ENCODE results near the gene SLCO4A1.

The SLCO4A1 gene

DNA sequence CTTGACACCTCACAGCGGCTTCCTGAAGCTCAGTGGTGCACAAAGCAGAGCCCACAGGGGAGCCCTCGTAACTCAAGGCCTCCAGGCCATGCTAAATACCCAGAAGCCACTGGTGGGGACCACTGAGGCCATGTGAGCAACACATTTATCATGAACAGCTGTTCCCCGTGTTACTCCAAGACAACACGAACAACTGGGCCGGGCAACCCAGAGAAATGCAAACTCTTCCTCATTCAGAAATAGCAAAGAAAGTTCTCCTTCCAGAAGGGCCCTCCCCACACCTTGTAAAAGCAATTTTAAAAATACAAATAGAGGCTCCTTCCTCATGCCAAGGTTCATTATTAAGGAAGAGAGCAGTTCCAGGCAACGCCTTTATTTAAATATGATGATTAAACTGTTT lies 36.3 kb upstream of the SLCO4A1 start:
- no peak for DNase-seq

DNA sequence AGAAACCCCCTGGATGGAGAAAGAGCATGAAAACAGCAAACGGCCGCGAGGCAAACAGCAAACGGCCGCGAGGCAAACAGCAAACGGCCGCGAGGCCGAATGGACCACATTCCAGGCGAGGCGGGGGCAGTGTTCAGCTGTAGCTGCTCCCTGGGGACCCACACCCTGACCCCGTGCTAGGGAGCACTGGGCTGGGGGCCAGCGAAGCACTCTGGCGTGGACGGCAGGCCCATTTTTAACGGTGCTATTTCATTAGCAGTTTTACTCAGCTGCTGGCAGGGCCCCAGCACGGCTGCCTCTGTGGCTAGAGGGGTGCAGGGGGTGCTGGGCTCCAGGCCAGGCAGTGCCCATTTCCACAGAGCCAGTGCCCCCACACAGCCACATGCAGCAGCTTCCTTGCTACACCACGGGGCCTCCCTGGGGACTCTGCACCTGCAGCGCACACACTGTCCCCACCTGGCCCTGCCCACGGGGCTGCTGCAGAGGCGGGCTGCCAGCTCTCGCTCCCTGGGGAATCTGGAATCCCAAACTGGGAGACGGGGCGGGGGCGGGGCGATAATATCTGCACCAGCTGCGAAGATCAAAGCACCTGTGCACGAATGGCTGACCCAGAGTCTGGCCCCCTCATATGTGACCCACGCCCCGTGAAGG lies 35.6 kb upstream of the SLCO4A1 start:
- DNase-seq = peak in 1 of 56 donors; percentile 21

DNA sequence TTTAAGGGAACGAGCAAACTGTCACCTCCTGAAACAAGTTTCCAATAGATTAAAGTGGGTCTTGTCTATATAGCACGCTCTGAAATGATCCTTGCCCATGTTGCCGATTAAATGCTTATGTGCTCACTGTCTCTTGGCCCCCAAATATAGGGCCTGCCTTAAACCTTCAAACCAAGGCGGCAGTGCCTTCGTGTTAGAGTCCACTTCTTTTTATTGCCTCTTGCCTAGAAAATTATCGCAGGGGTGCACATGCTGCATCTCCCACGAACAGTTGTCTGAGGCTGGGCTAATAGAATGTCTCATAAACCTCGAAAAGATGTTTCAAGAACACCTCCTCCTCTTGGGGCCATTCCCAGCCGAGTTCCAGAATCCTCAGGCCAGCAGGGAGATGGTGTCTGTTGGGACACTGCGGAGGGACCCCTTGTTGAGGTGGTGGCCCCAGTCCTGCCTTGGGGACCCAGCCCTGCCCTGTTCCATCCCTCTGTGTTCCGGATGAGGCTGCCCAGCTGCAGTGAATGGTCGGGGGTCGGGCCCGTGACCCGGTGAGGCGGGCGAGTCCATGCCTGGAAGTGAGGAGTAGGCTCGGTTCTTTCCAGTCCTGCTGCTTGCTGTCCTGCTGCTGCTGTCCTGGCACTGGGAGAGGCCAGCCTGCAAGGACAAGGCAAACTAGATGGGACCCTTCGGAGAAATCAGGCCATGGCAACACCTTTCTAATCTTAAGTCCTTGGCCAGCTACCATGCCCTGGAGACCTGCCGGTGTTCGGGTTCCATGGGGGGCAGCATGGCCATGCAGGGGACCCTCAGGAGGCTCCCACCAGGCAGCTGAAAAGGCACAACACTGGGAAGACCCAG lies 34.7 kb upstream of the SLCO4A1 start:
- no peak for DNase-seq

GRCh38 chr20:62608218-62608565 lies 34.1 kb upstream of the SLCO4A1 start:
- no peak for DNase-seq

- no peak for DNase-seq
Measured at GRCh38 chr20:62609279-62609720, 33.0 kb upstream of the SLCO4A1 start.

- DNase-seq = no peak
Measured at GRCh38 chr20:62609811-62610757, 32.2 kb upstream of the SLCO4A1 start.

DNA sequence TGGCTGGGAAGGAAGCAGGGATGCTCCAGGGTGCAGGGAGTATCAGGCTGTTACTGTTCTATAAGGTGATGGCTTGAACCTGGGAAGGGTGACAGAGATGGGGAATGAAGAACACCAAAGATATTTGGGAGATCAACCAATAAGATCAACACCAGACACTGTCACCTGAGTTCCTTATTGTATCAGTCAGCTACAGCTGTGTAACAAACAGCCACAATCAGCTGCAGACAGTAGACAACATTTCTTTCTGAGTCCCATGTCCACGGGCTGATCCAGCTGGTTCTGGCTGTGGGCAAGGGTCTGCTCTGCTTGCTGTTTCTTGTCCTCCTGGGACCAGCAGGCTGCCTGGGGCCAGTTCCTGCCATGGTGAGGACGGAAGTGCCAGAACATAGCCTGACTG lies 31.3 kb upstream of the SLCO4A1 start:
- DNase-seq = no peak

- no peak for DNase-seq
Measured at GRCh38 chr20:62611819-62612218, 30.5 kb upstream of the SLCO4A1 start.

DNA sequence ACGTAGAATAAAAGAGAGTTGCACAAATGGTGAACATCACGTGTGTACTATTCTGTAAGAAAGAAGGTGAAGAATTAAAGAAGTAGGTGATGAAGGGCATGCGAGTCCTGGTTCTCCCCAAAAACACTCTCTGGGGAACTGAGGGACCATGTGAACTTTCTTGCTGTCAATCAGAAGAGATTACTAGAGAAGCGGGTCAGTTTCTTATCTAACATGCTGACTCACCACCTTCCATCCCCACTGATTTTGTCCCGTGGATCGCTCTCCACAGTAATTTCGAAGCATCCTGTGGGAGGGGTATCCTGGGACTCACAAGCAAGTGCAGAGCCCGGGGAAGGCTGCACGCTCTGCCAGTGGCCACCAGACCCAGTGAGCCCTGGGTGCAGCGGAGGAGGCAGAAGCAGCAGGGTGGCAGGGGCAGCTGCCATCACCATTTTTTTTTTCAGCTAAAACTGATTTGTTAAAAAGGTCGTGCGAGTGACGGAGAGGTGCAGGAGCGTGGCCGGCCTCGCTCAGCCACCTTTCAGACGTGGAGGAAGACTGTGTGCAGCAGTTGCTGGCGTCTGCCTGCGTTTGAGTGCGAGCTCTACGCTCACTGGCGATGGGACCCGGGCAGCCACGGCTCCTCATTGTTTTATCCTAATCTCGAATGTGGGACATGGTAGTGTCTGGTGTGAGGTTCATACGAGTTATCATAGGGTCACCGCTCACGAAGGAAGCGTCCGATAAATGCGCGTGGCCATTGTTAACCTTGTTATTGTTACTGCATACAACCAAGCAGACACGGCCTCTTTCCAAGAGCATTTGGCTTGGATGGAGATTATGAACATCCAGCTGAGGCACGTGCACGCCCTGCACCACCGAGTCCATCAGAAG lies 28.0 kb upstream of the SLCO4A1 start:
- DNase-seq = no peak

GRCh38 chr20:62614961-62615680 lies 27.2 kb upstream of the SLCO4A1 start:
- DNase-seq = no peak

- DNase-seq = no peak
Measured at GRCh38 chr20:62615750-62616251, 26.5 kb upstream of the SLCO4A1 start.

- DNase-seq = peak in 37 of 56 donors; percentile 3 to 63 (median 23)
Measured at GRCh38 chr20:62616728-62617621, 25.3 kb upstream of the SLCO4A1 start.

DNA sequence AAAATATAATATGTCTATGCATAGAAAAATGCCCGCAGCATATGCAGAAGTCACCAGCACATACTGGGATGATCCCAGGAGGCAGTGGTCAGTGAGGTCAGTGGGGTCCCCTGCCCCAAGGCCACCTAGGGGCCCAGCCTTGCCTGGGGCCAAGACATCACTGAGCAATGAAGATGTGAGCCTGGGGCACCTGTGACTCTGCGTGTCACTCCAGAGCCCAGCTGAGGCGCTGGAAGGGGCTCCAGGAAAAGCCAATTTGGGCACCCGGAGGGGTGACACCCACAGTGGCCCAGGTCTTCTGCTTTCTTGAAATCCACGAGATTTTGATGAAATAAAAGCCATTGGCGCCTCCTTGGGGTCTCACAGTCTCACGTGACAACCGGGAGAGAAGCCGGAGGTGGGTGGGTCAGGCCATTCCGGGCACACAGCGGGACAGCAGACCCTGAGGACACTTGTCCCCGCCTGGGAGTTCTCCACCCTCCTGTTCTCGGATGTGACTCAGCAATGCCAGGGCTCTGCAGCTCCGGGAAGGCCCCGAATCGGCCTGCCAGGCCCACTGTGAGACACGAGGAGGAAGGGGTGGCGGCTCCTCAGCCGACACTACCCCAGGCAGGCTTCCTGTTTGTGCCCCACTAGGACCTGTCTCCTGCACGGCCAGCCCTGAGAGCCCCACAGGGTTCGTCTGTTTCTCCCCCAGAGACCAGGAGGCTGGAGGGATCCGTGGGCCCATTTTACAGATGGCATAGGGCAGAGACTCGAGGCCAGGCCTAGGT lies 24.4 kb upstream of the SLCO4A1 start:
- DNase-seq = no peak

DNA sequence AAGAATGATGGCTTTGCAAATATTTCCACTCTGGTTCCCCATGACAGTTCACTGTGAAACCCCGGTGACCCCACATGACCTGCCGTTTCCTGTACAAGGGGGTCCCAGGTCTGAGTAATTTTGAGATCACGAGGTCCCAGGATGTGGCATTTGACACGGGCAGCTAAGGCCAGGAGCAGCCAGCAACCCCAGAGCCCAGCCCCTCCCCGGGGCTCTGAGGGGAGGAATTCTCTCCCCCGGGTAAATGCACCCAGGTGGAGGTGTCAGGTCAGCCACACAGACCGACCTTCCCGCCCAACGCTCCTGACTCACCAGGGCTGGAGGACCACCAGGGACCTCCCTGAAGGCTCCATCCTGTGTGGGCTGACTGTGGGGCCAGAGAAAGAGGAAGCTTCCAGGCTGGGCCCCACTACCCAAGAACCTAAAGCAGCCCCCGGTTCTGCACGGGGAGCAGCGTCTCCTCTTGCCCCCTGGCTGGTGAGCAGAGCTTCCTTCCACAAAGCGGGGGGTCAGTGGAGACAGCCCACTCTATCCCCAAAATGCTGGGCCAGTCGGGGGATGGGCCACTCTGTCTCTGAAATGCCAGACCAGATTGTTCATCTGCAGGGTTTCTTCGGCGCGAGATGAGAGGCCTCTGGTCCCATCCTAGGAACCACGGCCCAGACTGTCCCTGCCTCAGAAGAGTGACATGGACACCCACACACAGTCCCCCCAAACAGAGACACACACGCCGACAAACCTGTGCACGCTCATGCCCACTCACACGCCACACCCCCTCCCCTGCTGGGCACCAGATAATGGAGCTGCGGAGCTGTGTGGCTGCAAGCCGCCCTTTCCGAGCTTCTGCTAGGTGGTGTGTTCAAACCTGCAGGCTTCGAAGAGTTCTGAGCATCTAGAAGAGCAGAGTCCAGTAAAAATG lies 23.4 kb upstream of the SLCO4A1 start:
- DNase-seq = no peak

GRCh38 chr20:62620625-62621024 lies 21.7 kb upstream of the SLCO4A1 start:
- DNase-seq = no peak

DNA sequence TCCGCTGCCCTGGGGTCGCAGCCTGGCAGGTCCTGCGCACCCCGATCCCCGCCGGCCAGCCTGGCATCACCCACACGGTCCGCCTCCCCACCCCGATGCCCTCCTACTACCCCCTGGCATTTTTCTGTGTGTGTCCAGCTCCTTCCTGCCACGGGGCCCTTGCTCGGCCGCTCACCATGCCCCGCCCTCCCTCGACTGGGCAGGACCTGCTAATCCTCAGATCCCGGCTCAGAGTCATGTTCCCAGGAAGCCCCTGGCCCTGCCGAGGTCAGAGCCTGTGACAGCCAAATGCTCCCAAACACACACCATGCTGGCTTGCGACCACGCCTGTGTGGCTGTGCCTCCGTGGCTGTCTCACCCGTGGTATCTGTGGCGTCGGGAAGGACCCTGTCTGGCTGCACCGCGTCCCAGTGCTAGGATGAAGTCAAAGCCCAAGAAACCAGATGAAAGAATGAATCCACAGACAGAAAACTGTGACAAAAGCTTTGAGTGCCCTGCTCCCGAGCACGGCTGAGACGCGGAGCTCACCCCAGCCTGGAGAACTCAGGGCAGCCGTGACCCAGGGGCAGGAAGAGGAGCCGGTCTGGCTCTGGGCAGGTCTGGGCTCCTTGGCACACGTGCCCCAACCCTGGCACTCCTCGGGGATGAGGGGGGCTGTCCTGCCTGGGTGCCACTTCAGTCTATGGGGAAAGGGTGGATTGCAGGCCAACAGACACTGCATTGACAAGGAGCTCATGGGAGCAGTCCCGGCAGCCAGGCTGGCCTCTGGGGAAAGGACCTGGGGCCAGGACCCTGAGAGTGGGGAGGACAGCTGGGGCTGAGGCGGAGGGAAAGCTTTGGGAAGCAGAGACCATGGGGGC lies 20.8 kb upstream of the SLCO4A1 start:
- no peak for DNase-seq
